Thyroid gland (tissue), 4 donors: ENCODE measurements around the gene NT5C3B. TPM values are rescaled to one million over a fixed set of nuclear protein-coding genes. Genes with fewer than 3 reads are reported as not detected.
"Not testable (repeated sequence)": the region's sequence is repeated elsewhere in the genome, so short reads cannot be mapped to it uniquely, and the experiment has no call there.

Experiments
- DNase-seq, 2 donors: peaks; one replicate each; pipeline ENCODE4 v3.0.0-alpha.2; 2019
- H3K27ac ChIP-seq, 3 donors: fragments of 200-600 bp; sonication (generic); 1 replicate in 2 of 3; 2 replicates in 1 of 3; pipeline ENCODE4 v1.5.1; 2016 to 2019; ENCODE audit warnings: mild to moderate bottlenecking in 1 of 3, moderate library complexity in 1 of 3
- H3K27me3 ChIP-seq: fragments of 200-600 bp; sonication (generic); one replicate; pipeline ENCODE4 v1.5.1; 2019
- H3K36me3 ChIP-seq, 2 donors: fragments of 200-600 bp; sonication (generic); one replicate each; pipeline ENCODE4 v1.5.1; 2016 to 2019
- H3K4me1 ChIP-seq, 2 donors: fragments of 200-600 bp; sonication (generic); one replicate each; pipeline ENCODE4 v1.5.1; 2017 to 2019
- H3K4me3 ChIP-seq, 3 donors: fragments of 200-600 bp; sonication (generic); replicated peaks in 1 of 3; 1 replicate in 2 of 3; 2 replicates in 1 of 3; pipeline ENCODE4 v1.5.1; 2016; ENCODE audit warnings: mild to moderate bottlenecking in 1 of 3
- H3K9me3 ChIP-seq: fragments of 200-600 bp; sonication (generic); one replicate; pipeline ENCODE4 v1.5.1; 2017
- POLR2A ChIP-seq, 2 donors: fragments of 450-650 bp; IDR thresholded peaks; one replicate each; pipeline ENCODE4 v1.6.1; 2017; ENCODE audit warnings: antibody characterized with exemption in 2 of 2, mild to moderate bottlenecking in 2 of 2, moderate library complexity in 1 of 2
- WGBS, 2 donors: methylation state at CpG; one replicate each; pipeline ENCODE4 v1.1.5; 2017; 5-methylcytosine and 5-hydroxymethylcytosine counted together
- intact Hi-C: fragments of 100-400 bp; cut with DNase I; formaldehyde crosslinking; loops from one replicate; pipeline ENCODE4 v1.15.1; 2023
- total RNA-seq, 4 donors: library from RNA; depleted of rRNA; stranded (reverse); fragments of >200 nt; gene quantifications; one replicate each; pipeline ENCODE4 v1.2.3, GENCODE V29; 2016
- TF ChIP-seq, protein P1 (sequence below), 6 experiments: fragments of 200-600 bp in 3 of 6; fragments of 450-650 bp in 3 of 6; sonication (generic) in 3 of 6; IDR thresholded peaks; one replicate each; pipeline ENCODE4 v1.5.1; 2016 to 2019; ENCODE audit warnings: antibody characterized with exemption in 6 of 6, mild to moderate bottlenecking in 2 of 6, inconsistent platforms in 1 of 6, moderate library complexity in 1 of 6

NT5C3B gene
- 100 to 1,000 TPM in 2 of 4 donors, 10 to 100 TPM in 2; 97.3 to 132 (median 110) TPM for total RNA-seq

DNA sequence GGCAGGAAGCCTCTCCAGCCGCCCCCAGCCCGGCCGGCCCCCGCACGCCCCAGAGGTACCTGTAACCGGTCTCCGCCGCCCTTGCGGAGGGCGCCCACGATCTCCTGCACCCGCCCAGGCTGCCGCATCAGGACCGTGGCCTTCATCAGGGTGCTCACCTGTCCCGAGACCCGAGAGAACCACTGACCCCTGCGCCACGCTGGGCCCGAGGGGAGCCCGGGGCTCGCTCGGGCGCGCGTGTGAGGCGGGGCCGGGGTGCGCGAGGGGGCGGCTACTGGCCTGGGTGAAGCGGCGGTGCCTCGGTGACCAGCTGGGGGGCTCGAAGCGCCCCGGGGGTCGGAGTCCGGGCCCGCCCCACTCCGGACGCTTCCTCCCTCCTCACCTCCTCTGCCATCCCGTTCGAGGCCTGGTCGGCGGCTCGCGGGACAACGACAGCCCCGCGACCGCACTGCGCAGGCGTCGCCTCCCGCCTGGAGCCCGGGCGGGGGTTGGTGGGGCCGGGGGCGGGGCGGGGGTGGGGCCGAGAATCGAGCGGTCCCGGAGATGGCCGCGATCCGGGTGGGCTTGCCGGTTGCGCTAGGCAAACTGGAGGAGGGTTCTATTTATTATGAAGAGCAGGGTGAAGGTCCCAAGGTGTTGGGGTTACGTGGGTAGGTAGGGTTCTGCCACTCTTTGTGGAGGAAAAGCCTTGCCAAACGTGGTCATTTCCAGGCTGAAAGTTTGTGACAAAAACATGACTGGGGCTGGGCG, at the start of gene NT5C3B:
Gene NT5C3B, minus strand, starts transcription at position 433 of the 750 bp plus-strand sequence. Its CDS starts 39 bp downstream, at position 394.
- Histone ChIP-seq H3K27me3 (no peaks in the 10 kb centered on the region), H3K36me3 (peaks cover 0 to 11% of the 10 kb centered on the region in 2 donors), H3K4me1 (peaks cover 19 to 21% of the 10 kb centered on the region in 2 donors), H3K4me3 (peak within 1 kb of the TSS; percentile 61 to 93 (median 93)), H3K9me3 (no peaks in the 10 kb centered on the region), H3K27ac (peak within 1 kb of the TSS; percentile 79 to 92 (median 88))
- intact Hi-C loops, result no loop called here
- 1% methylated on average over 16 to 48 of the region's 72 CpGs for WGBS, 2 donors
- peak; percentile 63 to 69 for DNase-seq
- TF ChIP-seq POLR2A (IDR thresholded peaks at IDR 0.05), result peak in 1 of 2 donors; percentile 62
- TF ChIP-seq, protein P1, sequence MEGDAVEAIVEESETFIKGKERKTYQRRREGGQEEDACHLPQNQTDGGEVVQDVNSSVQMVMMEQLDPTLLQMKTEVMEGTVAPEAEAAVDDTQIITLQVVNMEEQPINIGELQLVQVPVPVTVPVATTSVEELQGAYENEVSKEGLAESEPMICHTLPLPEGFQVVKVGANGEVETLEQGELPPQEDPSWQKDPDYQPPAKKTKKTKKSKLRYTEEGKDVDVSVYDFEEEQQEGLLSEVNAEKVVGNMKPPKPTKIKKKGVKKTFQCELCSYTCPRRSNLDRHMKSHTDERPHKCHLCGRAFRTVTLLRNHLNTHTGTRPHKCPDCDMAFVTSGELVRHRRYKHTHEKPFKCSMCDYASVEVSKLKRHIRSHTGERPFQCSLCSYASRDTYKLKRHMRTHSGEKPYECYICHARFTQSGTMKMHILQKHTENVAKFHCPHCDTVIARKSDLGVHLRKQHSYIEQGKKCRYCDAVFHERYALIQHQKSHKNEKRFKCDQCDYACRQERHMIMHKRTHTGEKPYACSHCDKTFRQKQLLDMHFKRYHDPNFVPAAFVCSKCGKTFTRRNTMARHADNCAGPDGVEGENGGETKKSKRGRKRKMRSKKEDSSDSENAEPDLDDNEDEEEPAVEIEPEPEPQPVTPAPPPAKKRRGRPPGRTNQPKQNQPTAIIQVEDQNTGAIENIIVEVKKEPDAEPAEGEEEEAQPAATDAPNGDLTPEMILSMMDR (IDR thresholded peaks at IDR 0.05), result no peak

DNA sequence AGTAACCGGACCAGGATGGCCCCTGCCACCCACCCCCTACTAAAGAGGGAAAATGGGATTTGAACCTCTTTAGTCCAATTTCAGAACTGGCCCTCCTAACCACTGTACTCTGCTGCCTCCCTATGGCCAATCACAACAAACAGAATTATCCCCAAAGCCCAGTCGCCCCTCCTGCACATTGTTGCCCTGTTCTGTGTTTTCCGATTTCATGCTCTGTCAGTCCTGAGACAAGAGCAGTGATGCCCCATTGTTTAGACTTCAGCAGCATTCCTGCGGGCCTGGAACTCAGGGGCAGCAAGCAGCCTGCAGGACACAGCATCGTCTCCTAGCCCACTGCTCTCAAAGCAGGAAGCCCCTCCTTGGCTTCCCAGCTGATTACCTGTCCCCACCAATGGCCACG, 49.7 kb upstream of the NT5C3B start:
- no peaks in the 10 kb centered on the region for H3K27me3 ChIP-seq
- 74 to 77% methylated on average over 5 to 6 of the region's 6 CpGs for WGBS, 2 donors
- H3K36me3 ChIP-seq, result peaks cover 45 to 69% of the 10 kb centered on the region in 2 donors
- intact Hi-C loops, result loop anchor here (10.0 kb wide), 1 partner anchor 151 kb away; the partner anchor contains the start of gene HAP1
- H3K4me1 ChIP-seq, result peaks cover 8% of the 10 kb centered on the region in 2 donors
- no peak overlapping the region for H3K4me3 ChIP-seq
- no peak overlapping the region for H3K27ac ChIP-seq
- no peak for TF ChIP-seq POLR2A (IDR thresholded peaks at IDR 0.05)
- TF ChIP-seq, protein P1 (IDR thresholded peaks at IDR 0.05), result peak in 4 of 6 experiments; percentile 29 to 56 (median 42)
- no peaks in the 10 kb centered on the region for H3K9me3 ChIP-seq
- no peak for DNase-seq

DNA sequence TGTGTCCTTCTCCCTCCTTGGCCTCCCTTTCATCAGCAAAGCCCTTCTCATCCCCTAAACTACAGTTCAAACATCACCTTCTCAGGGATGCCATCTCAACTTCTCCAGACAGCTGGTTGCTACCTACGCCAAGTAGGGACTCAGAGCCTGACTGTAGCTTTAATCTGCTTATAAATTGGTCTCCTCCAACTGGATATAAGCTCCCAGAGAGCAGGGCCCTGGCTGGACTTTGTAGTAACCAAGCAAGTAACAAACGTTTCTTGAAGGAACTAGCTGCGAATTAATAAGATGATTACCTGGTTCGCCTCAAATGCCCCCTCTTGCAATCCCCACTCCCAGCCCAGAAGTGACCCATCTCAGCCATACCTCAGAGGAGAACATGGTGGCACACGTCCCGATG, 46.7 kb upstream of the NT5C3B start:
- no peak for DNase-seq
- Histone ChIP-seq H3K36me3 (peaks cover 52 to 68% of the 10 kb centered on the region in 2 donors), H3K27ac (no peak overlapping the region), H3K9me3 (no peaks in the 10 kb centered on the region), H3K27me3 (no peaks in the 10 kb centered on the region), H3K4me3 (no peak overlapping the region), H3K4me1 (peaks cover 9% of the 10 kb centered on the region in 2 donors)
- WGBS, 2 donors, result 89 to 93% methylated on average over 6 of the region's 6 CpGs
- TF ChIP-seq POLR2A (IDR thresholded peaks at IDR 0.05), result no peak
- TF ChIP-seq, protein P1 (IDR thresholded peaks at IDR 0.05), result no peak
- intact Hi-C loops, result loop anchor here (10.0 kb wide), 1 partner anchor 148 kb away; the partner anchor contains the start of gene HAP1

DNA sequence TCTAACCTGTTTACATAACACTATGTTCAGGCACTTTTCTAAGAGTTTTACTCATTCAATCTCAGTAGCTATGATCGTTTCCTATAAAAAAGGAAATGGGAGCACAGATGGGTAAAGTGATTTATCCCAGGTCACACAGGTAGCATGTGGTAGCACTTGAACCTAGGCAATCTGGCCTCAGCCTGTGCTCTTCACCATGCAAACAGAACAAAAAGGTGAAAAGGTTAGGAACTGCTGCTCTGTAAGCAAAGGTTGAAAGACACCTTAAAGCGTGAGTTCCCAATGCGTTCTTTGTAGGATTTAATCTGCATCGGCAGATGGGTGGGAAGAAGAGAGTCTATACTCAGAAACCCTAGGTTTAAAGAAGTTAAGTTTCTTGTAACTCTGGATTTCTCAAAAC, 44.1 kb upstream of the NT5C3B start:
- Histone ChIP-seq H3K27ac (no peak overlapping the region), H3K27me3 (no peaks in the 10 kb centered on the region), H3K4me1 (peaks cover 9% of the 10 kb centered on the region in 2 donors), H3K9me3 (no peaks in the 10 kb centered on the region), H3K36me3 (peaks cover 36 to 51% of the 10 kb centered on the region in 2 donors), H3K4me3 (no peak overlapping the region)
- TF ChIP-seq, protein P1 (IDR thresholded peaks at IDR 0.05), result no peak
- TF ChIP-seq POLR2A (IDR thresholded peaks at IDR 0.05), result no peak
- no peak for DNase-seq
- 92 to 95% methylated on average over 4 of the region's 4 CpGs for WGBS, 2 donors
- intact Hi-C loops, result loop anchor here (10.0 kb wide), 1 partner anchor 145 kb away; the partner anchor contains the start of gene HAP1

DNA sequence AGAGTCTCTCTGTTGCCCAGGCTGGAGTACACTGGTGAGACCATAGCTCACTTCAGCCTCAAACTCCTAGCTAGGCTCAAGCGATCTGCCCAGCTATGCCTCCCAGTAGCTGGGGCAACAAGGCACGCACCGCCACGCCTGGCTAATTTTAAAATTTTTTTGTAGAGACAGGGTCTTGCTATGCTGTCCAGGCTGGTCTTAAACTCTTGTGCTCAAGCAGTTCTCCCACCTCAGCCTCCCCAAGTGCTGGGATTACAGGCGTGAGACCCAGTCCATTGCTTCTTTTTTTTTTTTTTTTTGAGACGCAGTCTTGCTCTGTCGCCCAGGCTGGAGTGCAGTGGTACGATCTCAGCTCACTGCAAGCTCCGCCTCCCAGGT, 38.2 kb upstream of the NT5C3B start:
- H3K27me3 ChIP-seq, DNase-seq, intact Hi-C loops, H3K27ac ChIP-seq, H3K9me3 ChIP-seq, H3K4me1 ChIP-seq, H3K4me3 ChIP-seq: not testable (repeated sequence)
- H3K36me3 ChIP-seq, result peaks cover 28 to 35% of the 10 kb centered on the region in 2 donors
- WGBS, 2 donors, result 97 to 98% methylated on average over 9 of the region's 9 CpGs
